HG03066 (cell line): ENCODE data around the gene HSFY2.
"Not testable (repeated sequence)": the region's sequence is repeated elsewhere in the genome, so short reads cannot be mapped to it uniquely, and the experiment has no call there.

ENCODE experiments used
- ATAC-seq: cut with Tn5 transposase; IDR thresholded peaks from one replicate; pipeline ENCODE4 v1.9.1; 2021; ENCODE audit warnings: low read depth; ENCODE audit not compliant: unreplicated experiment

Gene HSFY2, protein sequence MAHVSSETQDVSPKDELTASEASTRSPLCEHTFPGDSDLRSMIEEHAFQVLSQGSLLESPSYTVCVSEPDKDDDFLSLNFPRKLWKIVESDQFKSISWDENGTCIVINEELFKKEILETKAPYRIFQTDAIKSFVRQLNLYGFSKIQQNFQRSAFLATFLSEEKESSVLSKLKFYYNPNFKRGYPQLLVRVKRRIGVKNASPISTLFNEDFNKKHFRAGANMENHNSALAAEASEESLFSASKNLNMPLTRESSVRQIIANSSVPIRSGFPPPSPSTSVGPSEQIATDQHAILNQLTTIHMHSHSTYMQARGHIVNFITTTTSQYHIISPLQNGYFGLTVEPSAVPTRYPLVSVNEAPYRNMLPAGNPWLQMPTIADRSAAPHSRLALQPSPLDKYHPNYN

DNA sequence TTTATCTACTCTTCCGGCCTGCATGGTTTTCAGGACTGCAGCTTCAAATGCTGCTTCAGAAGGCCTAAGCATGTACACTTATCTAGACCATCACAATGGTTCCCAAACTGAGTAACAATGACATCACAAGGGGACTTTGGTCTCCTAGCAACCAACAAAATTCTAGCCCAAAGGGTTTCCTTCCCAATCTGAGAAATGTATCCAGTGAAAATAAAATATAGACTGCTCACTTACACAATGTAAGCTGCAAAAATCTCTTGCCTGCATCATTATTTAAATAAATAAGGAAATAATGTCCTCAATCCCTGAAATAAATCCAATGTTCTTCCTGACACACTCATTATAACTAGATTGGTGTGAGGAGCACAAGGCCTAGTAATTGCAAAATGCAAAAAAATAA lies at the start of gene HSFY2:
Gene HSFY2 (minus strand): TSS at position 101 of the 400 bp plus-strand sequence. CDS start 117 bp downstream, outside the sequence.
- ATAC-seq, result not testable (repeated sequence)

DNA sequence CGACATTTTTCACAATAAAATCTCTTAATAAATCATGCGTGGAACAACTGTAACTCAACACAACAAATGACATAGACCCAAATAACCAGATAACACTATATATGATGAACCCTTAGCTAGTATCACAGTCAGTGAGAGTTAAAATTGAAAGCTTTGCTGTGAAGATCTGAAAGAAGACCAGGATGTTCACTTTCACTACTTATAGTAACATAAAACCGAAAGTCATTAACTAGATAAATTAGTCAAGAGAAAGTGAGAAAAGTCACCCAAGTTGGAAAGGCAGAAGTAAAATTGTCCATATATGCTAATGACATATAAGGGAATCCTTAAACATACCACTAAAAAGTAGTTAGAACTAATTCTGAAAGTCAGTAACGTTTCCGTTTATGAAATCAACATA lies 42.2 kb upstream of the HSFY2 start:
- ATAC-seq, result not testable (repeated sequence)

DNA sequence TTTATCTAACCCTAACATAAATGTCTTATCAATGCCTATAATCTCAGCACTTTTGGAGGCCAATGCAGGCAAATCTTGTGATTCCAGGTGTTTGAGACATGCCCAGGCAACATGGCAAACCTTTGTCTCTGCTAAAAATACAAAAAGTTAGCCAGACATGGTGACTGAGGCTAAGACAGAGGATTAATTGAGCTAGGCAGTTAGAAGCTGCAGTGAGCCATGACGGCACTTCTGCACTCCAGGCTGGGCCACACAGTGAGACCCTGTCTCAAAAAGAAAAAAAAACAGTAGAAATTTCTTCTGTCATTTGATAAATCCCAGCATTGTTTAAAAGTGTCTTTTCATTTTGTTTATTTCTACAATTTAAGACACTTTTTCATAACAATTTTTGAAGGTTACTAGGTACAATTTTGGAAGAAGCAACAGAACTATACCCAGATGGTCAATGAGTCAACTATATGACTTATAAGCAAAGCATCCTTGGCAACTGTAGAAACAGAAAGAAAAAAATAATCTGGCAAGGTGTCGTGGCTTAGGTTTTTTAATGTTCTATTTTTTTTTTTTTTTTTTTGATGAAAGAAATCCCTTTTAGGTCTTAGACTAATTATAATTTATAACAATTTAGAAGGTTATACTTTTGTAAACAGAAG lies 15.3 kb upstream of the HSFY2 start:
- ATAC-seq, result not testable (repeated sequence)

DNA sequence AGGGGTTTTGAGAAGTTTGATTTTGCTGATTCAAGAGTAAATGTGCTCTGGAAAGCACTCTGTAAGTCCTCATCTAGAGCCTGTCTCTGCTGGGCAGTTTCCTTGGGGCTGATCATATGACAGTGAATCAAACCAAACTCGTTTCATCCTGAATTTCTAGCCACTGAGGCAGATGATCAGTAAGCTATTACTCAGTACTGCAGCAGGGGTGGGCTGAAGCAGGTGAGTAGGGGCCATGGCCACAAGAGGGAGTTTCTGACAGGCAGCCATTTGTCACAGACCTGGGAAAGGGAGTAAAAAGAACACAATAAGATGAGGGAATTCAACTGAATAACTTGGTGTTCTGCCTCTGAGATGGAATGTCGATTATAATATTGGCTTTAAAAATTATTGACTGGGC lies 19.5 kb downstream of the HSFY2 start:
- ATAC-seq, result not testable (repeated sequence)

DNA sequence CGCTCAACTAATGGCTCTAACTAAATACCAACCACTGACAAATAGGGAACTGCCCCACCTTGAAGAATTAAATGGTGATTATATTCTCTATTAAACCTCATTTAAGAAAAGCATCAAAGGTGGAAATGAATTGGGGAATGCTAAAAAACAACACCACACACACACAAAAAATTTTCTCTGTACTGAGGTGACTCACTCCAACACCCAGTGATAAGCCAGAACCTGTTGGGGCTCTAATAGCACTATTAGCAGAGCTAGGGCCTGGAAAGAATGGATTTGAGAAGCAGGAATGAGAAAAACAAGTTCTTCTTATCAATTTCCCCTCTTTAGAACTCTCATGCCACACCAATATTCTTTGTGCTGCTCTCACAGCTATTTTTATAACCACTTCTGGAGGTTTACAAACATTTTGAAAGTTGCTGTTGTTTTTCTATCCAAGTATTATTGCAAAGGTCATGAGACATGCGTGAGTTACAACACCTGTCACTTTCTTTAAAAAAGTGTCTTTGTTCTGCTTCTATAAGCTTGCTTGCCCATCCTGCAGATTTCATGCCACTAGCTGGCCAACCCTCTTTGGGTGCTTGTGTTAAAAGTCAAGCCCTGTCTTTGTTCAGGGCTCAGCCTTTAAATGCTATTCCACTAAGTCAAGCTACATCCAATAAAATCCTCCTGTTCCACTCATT lies 20.3 kb downstream of the HSFY2 start:
- ATAC-seq, result not testable (repeated sequence)

DNA sequence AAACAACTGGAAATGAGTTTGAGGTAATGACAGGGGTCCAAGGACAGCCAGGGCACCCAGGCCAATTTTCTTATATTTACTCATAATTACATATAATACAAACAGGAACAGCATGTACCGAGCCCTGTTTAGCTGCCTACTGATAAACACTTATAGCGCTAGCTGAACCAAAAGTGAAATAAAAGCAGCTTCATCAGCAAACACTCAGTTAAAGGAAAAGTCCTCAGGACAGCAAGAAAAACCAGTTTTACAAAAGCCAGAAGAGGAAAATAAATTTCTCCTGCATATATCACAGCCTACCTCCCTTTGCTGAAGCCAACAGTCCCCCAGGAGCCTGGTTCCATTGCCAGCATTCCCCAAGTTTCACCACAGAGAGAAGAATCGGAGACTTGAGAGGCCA lies 49.8 kb downstream of the HSFY2 start:
- ATAC-seq, result not testable (repeated sequence)
